Neural cell (in vitro differentiated cells): Measurements from ENCODE around the gene SLC25A13.

Experiments
- MXI1 ChIP-seq: fragments of 450-650 bp; conservative IDR thresholded peaks from 2 replicates; pipeline ENCODE4 v1.6.1; 2014; ENCODE audit warnings: antibody characterized with exemption, mild to moderate bottlenecking; ENCODE audit not compliant: poor library complexity, severe bottlenecking
- TAF1 ChIP-seq: IDR thresholded peaks from 2 replicates; pipeline ENCODE4 v1.6.1; 2012; ENCODE audit warnings: low read depth
- TF ChIP-seq, protein P1 (sequence below): fragments of 450-650 bp; IDR thresholded peaks from 2 replicates; pipeline ENCODE4 v1.5.1; 2014; ENCODE audit warnings: antibody characterized with exemption, mild to moderate bottlenecking, moderate library complexity; ENCODE audit not compliant: poor library complexity, severe bottlenecking

DNA sequence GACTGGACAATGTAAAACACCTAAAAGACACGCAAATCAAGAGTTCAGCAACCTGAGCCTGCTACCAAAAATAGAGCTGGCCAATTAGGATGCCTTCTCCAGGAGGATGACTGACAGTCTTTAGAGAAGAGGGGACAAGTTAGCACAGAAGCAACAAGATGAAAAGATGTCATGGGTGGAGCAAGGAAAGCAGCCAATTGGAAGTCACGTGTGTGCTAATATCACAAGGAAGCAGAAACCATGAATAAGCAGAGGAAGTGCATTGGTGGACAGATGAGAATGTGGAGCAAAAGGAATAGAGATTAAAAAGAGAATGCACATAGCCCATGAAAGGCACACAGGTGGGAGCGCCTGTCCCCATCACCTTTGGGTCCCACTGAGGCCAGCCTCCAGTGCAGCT, 148.1 kb downstream of the SLC25A13 start:
- TF ChIP-seq, protein P1, sequence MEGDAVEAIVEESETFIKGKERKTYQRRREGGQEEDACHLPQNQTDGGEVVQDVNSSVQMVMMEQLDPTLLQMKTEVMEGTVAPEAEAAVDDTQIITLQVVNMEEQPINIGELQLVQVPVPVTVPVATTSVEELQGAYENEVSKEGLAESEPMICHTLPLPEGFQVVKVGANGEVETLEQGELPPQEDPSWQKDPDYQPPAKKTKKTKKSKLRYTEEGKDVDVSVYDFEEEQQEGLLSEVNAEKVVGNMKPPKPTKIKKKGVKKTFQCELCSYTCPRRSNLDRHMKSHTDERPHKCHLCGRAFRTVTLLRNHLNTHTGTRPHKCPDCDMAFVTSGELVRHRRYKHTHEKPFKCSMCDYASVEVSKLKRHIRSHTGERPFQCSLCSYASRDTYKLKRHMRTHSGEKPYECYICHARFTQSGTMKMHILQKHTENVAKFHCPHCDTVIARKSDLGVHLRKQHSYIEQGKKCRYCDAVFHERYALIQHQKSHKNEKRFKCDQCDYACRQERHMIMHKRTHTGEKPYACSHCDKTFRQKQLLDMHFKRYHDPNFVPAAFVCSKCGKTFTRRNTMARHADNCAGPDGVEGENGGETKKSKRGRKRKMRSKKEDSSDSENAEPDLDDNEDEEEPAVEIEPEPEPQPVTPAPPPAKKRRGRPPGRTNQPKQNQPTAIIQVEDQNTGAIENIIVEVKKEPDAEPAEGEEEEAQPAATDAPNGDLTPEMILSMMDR = no peak
- TF ChIP-seq MXI1 (no peak), TAF1 (no peak)
